ENCODE measurements around the gene GABBR2.

Gene GABBR2

DNA sequence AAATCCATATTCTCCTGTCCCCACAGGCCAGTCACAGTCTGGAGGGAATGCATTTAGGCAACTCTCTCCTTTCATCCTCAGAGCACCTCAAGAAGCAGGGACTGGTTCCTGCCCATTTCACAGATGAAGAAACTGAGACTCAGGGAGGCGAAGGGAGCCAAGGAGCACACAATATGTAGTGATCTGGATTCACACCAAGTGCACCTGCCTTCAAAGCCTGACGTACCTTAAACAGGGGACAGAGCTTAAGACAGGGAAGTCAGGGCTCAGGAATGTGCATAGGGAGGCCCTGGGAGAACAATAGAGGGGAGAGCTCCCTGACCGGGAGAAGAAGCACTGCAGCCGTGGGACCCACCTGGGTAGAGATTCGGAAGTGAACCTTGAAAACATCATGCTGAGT lies 83.0 kb downstream of the GABBR2 start:
- DNase-seq: no peak

DNA sequence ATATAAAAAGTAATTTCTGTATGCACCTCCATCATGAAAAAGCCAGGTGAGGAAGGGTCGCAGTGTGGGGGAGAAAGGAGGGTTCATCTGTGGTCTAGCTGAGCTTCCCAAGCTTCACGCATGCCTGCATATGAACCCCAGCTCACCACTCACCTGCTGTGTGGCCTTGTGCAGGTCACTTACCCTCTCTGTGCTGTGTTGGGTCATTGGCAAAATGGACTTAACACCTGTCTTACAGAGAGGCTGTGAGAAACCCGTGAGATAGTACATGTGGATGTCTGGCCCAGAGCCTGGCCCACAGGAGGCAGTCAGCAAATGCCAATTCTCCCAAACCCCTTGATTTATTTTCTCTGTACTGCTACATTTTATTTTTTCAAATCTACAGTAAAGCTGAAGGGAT lies 88.9 kb downstream of the GABBR2 start:
- no peak for DNase-seq

DNA sequence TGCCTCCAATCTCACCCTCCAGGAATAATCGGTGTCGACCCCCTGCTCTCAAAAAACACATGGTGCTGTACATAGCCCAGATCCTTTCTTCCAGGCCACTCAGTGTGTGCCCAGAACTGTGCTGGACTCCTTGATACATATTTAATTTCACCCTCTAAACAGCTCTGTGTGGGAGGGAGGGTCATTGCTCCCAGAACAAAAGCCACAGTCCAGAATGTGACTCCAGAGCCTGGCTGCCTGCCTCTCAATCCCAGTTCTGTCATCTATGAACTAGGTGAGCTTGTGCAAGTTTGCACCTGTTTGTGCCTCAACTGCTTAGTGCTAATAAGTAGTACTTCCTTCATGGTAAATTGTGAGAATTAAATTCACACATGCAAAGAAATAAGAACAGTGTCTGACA lies 93.1 kb downstream of the GABBR2 start:
- no peak for DNase-seq

DNA sequence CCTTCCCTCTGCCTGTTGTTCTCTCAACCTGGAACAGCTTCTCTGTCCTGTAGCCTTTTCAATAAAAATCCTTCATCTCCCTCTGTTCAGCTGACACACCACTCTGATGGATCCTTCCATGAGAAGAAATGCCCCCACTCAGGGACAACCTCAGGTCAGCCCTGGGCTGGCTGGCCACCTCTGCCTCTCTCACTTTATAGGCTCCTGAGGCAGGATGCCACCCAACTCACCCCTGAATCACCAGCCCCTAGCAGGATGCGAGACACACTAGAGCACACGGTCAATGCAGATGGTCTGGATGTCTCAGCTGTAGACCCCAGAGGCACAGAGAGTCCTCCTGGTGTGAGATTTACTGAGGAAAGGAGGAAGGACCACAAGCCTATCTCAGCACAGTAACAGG lies 93.8 kb downstream of the GABBR2 start:
- no peak for DNase-seq

DNA sequence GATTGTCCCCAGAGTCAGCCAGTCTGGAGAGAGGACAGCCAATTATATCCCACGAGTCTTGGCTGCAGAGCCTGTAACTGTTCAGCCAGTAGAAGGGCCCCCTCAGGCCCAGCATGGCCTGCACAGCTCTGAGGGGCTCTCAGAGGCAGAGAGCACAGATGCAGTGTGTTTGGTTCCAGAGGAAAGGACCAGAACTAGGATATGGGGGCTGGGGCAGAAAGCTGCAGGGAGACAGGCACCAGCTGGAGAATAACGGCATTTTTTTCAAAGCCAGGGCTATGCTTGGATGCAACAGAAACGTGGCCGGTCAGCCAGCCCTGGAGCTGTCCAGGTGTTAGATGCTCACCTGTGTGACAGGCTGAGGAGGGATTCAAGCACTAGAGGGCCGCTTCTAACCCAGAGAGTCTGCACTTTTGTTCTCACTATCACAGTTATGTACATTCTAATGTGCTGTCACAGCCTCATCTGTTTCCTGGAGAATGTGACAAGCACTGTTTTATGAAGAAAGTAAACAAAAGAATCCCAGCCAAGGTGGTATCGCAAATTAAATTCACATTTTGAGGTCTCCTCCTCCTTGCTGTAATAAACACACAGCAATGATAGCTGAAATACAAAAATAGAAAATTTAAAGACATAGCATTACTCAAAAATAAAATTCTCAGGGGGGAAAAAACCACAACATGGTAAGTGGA lies 96.5 kb downstream of the GABBR2 start:
- no peak for DNase-seq

DNA sequence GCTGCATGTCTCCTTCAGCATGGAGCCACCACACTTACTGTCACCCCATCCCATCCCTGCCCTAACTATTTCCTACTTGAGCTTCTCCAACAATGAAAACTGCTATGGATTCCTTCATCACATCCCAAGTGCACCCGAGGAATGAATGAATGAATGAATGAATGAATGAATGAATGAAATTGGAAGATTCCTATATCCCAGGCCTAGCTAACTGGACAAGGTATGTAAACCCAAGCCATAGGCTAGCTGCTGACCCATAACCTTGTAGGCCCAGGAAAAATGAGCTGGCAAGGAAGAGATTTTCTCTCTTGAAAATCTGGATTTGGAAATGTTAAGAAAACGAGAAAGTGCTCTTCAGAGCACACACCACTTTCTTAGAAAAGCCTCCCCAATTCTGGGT lies 97.4 kb downstream of the GABBR2 start:
- no peak for DNase-seq

DNA sequence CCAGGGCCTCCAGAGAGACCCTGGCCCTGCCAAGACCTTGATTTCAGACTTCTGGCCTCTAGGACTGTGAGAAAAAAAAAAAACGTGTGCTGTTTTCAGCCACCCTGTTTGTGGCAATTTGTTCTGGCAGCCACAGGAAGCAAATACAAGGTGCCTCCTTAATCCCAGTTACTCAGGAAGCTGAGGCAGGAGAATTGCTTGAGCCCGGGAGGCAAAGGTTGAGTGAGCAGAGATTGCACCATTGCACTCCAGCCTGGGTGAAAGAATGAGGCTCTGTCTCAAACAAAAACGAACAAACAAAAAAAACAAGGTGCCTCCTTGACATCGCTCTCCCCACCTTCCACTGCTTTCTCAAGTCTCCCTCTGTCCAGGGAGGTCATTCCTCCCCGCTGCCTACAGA lies 98.0 kb downstream of the GABBR2 start:
- no peak for DNase-seq

DNA sequence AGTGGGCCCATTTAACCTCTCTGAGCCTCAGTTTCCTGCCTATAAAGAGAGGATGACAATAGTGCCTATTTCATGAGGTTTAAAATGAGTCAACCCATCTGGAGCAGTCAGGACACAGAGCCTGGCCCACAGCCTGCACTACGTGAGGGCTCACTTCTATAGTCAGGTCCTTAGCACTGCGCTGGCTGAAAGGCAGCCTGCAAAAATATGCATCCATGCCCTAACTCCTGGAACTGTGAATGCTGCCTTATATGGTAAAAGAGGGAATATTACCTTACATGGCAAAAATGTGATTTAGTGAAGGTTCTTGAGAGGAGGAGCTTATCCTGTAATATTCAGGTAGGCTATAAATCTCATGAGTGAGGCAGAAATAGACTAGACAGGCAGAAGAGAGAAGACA lies 98.5 kb downstream of the GABBR2 start:
- DNase-seq: no peak

DNA sequence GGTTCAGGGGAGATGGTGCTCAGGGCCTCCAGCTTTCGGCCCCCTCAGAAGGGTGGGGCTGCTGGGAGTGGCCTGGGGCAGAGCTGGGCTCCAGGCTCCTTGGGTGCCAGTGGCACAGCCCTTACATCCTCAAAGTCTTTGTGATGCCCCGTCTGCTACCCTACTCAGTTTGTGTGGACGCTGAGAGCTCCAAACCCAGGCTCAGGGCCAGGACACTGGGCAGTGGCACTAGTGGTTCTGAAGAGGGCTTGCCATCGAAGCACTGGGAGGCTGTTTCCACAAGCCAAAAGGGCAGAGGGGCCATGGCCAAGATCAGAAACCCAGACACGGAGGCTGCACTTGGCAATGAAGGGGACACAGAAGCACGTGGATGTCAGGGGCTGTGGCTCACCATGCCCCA lies 99.1 kb downstream of the GABBR2 start:
- no peak for DNase-seq

DNA sequence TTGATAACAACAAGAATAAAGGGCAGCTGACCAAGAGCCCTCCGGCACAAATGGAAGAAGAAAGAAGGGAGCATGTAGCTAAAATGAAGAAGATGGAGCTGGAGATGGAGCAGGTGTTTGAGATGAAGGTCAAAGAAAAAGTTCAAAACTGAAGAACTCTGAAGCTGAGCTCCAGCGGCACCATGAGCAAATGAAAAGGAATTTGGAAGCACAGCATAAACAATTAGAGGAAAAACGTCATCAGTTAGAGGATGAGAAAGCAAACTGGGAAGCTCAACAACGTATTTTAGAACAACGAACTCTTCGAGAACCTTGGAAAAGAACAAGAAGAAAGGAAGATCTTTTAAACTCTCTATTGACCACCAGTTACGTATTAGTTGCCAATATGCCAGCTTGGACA lies 100.9 kb downstream of the GABBR2 start:
- DNase-seq: no peak

DNA sequence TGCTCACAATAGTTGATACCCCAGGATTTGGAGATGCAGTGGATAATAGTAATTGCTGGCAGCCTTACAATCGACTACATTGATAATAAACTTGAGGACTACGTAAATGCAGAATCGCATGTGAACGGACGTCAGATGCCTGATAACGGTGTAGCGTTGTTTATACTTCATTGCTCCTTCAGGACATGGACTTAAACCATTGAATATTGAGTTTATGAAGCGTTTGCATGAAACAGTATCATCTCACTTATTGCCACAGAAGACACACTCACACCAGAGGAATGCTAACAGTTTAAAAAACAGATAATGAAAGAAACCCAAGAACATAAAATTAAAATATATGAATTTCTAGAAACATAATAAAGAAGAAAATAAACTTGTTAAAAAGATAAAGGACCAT lies 101.6 kb downstream of the GABBR2 start:
- no peak for DNase-seq

DNA sequence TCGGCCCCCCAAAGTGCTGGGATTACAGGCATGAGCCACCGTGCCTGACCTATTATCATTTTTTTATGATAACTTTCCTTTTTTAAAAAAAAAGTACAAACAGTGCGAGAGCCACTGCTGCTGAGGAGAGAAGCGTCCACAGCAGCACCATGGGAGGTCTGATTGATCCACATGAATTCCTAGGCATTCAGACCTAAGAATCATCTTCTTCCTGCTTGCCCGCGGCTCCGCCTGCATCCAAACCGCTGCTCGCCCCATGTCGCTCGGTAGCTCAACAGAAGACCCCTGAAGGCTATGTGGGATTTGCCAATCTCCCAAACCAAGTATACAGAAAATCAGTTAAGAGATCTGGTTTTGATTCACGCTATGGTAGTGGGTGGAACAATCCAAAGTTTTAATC lies 102.0 kb downstream of the GABBR2 start:
- no peak for DNase-seq

DNA sequence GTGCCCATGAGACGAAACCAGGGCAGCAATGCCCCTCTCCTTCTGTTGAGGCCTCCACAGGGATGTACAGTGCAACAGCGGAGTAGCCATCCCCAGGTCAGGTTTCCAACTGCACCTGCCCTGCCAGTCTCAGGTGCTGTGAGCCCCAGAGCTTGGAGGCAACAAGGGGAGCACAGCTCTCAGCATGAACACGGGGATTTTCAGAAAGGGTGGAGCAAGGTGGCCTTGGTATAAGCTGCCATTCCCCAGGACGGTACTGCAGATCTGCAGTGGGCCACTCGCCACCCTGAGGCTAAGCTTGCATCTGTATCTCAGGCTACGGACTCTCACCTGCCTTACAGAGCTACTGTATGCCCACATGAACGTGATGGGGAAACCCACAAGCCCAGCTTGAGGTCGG lies 103.6 kb downstream of the GABBR2 start:
- DNase-seq: no peak

DNA sequence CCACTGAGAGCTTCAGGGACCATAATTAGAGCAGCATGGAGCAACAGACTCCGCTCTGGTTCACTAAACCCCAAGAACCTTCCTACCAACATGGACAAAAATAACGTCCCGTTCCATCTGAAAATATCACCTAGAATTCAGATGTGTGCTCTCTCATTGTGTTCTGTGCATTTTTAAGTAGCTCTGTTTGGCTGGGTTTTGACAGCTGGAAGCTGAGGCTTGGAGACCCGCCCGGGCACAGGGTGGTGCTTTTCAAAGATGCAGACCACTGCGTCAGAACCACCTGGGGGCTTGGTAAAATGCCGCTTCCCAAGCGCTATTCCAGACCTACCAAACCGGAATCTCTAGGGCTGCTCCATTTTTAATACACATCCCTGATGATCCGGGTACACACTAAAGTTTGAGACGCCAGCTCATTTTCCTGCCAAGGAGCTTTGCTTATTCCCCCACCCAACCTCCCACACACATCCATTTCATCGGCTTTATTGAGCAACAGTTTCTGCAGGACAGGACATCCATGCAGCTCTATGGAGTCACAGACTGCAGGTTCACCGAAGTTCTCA lies 104.8 kb downstream of the GABBR2 start:
- no peak for DNase-seq

DNA sequence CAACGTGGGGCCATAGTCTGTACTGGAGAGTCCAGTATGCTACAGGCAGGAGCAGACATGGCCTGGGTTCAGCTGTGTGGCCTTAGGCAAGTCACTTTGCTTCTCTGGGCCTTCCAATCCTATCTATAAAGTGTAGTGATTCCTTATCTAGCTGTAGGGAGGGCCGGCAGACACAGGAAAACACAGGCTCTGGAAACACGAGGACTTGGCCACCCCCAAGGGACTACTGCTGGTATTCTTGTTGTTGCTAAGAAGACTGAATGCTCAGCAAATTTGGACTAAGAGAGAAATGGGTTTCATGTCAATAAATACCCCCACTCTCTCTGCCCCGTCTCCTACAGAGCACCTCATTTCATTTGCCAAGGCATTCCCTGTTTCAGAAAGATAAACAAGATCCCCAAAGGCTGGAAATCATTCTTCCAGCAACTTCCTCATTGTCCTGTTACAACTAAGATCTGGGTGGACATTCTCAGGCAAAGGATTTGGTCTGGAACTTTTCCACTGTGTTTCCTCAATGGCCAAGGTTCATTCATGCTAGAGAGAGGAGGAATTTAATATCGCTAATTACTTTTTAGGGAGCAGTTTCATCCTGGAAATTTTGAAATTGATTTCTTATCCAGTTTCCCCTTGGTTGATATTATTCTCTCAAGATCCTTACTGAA lies 105.8 kb downstream of the GABBR2 start:
- no peak for DNase-seq

DNA sequence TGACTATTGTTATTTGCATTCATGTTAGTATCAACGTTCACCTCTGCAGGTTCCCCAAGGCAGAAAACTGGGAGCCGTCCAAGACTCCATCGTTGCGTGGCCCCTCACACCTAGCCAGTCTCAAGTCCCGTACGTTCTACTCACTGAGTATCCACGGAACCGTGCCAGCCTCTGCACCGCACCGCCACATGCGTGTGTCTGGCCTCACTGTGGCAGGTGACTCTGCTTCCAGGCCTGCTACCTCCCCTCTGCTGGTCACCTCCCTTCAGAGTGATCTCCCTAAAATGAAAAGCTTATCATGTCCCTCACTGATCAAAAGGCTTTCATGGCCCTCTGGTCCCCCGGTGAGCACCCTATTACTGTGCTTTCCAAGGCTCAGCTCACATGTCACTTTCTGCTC lies 108.1 kb downstream of the GABBR2 start:
- no peak for DNase-seq

DNA sequence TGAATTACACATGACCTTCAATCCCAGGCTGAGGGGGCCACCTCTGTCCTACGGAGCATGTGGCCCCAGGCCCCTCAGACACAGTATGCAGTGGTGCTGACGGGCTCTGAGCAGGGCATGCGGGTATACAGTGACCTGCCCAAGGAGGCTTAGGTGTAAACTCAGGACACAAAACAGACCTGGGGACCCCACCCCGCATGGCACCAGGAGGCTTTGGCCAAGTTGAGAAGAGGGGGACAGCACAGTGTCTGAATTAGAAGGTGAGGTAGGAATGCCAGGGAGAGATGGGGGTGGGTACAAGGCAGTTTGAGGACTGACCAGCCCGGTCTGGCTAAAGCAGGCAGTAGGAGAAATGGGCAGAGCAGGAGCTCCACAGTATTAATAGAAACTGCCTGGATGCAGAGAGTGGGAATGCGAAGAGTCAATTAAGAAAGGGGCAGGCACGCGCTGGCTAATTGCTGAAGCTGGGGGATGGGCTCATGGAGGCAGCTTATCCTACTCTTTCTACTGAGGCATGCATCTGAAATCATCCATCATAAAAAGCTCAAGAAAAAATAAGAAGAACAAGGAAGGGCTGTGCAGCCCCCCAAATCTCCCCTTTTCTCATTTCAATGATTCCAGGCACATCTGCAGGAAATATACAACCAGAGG lies 109.0 kb downstream of the GABBR2 start:
- DNase-seq: no peak

DNA sequence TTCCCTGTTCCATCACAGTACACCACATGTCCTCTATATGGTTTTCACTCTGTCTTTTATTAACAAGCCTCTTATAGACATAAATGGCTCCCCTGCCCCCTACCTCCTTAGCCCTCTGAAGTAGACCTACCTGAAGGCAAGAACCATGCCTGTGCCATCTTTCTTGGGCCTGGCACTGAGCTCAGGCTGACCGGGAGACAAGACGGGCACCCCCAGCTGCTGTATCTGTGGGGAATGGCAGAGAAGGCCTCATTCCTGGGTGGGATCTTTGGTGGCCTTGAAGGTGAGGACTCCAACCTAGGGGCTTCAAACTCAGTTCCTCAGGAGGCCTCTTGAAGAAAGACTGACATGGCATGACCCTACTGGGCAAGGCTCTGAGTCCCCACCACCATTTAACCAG lies 109.9 kb downstream of the GABBR2 start:
- no peak for DNase-seq

DNA sequence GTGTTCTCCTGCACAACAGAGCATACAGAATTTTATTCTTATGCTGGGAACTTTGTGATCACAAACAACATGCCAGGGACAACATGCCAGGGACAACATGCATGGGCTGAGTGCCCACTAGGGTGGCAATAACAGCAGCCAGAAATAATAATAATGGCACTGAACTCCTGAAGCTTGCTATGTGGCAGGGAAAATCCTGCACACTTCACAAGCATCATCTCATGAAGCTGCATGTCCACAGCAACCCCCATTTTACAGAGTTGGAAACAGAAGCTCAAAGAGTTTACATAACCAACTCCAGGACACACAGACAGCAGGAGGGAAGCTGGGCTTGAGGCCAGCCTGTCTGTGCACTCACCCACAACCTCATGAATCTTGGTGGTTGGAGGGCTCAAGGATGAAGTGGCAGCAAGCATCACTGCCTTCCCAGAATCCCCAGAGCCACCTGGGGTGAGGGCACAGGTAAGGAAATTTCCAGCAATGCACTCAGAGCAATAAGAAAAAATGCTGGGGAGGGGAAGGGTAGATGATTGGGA lies 111.4 kb downstream of the GABBR2 start:
- DNase-seq: no peak

DNA sequence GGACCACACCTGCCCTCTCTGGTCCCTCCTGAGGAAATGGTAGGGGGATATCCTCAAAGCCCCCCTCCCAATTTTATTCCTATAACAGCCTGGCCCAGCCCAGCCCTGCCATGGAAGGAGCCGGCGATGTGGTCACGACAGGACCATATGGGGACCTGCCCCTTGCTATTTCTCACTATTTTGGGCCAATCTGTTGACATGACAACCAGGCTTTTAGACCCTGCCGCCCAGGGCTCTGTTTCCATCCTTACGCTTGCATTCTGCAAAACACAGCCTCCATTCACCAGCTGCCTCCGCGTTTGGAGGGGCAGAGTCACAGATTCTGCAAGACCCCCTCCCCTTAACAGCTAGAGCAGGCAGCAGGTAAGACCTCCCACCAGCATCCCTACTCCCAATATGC lies 112.2 kb downstream of the GABBR2 start:
- no peak for DNase-seq

DNA sequence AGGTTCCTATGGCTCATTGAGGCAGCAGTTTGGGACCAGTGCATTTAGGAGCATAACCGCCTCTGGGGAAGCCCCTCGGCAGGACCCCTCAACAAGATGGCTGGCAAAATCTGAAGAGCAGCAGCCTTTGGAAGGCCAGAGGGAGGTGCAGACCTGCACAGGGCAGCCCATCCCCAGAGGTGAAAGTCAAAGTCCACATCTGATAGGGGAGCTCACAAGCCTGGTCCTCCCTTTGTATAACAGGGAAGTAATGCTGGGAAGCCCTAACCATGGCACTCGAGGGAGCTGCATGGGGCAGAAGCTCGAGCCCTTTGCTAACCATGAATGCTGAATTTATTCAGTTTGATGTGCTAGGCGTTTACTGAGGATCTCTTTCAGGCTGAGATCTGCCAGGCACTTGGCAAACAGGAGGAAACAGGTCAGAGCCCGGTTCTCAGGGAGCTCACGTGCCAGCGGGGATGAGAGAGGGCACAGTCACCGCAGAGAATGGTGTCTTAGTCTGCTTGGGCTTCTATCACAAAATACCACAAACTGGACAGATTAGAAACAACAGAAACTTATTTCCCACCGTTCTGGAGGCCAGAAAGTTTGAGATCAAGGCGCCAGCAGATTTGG lies 114.1 kb downstream of the GABBR2 start:
- no peak for DNase-seq

DNA sequence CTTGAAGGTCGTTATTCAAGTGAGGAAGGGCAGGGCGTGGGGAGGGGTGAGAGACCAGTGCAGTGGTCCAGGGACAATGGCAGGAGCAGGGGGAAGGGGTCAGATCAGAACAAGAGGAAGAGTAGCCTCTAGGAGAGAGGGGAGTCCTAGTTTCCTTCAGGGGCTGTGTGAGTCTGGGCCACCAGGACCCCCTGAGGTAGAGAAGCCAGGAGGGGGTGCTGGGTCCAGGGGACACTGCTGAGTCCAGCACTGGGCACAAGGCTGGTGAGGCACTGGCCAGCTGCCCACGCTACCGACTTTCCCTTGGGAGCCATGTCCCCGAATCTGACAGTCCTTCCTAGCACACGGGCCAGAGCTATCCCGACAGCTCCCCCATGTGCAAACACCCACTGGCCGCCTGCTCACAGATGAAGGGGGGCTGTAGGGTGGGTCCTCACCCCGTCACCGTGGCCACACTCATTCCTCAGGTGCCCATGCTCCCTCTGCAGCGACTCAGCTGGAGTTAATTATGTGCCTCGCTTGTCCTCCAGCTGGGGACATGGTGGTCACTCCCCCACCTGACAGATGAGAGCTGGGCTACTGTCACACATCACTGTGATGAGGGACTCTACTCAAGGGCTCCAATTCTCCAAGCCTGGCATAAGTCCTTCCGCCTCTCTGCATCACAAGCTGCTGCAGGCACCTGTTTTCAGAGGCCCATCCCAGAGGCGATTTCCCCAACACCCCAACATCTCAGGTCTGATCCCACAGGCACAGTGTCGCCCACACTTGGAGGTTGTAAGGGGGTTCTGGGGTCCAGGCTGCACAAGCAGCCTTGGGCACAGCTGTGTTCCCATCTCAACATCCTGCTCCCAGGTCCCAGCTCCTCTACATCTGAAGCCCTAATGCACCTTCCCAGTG lies 115.1 kb downstream of the GABBR2 start:
- DNase-seq: no peak
